ENCODE measurements around the gene CHI3L1.
A peak's percentile ranks its signal among the peaks of the same experiment; 100 is the strongest.
"Not testable (repeated sequence)": the region's sequence is repeated elsewhere in the genome, so short reads cannot be mapped to it uniquely, and the experiment has no call there.

The CHI3L1 gene
- 1,465 to 9,056 (median 4,217) reads per million in 17 experiments for total RNA-seq

GRCh38 chr1:203186446-203187303 lies at the start of gene CHI3L1:
Gene CHI3L1, minus strand, starts transcription at chr1:203186704. Its CDS starts 81 bp downstream, at chr1:203186623.
- DNase-seq = peak; percentile 85 to 93 (median 90)

GRCh38 chr1:203234901-203235300 lies 48.4 kb upstream of the CHI3L1 start:
- not testable (repeated sequence) for DNase-seq

- DNase-seq = peak; percentile 78 to 92 (median 86)
Observed at GRCh38 chr1:203229471-203230135, 43.1 kb upstream of the CHI3L1 start, which contains the start of gene CHIT1. Gene CHIT1, minus strand, starts transcription at chr1:203229673. Its CDS starts 37 bp downstream, at chr1:203229636.

- no peak for DNase-seq
Observed at GRCh38 chr1:203228670-203229069, 42.2 kb upstream of the CHI3L1 start.

GRCh38 chr1:203227371-203228083 lies 41.0 kb upstream of the CHI3L1 start:
- DNase-seq = peak; percentile 45 to 66 (median 63)

- DNase-seq = peak in 3 of 4 experiments; percentile 51 to 56 (median 55)
Observed at GRCh38 chr1:203225071-203225470, 38.6 kb upstream of the CHI3L1 start.

GRCh38 chr1:203223012-203223775 lies 36.7 kb upstream of the CHI3L1 start:
- no peak for DNase-seq

- no peak for DNase-seq
Observed at GRCh38 chr1:203219934-203220333, 33.4 kb upstream of the CHI3L1 start.

GRCh38 chr1:203219171-203219570 lies 32.7 kb upstream of the CHI3L1 start:
- no peak for DNase-seq

- DNase-seq = no peak
Observed at GRCh38 chr1:203217668-203218067, 31.2 kb upstream of the CHI3L1 start.

GRCh38 chr1:203217139-203217655 lies 30.7 kb upstream of the CHI3L1 start:
- peak in 1 of 4 experiments; percentile 46 for DNase-seq

- peak; percentile 82 to 89 (median 86) for DNase-seq
Observed at GRCh38 chr1:203216274-203217138, 30.0 kb upstream of the CHI3L1 start.

GRCh38 chr1:203215573-203215972 lies 29.1 kb upstream of the CHI3L1 start:
- DNase-seq = peak in 2 of 4 experiments; percentile 31 to 39

- peak; percentile 87 to 94 (median 90) for DNase-seq
Observed at GRCh38 chr1:203214871-203215270, 28.4 kb upstream of the CHI3L1 start.

GRCh38 chr1:203213126-203213525 lies 26.6 kb upstream of the CHI3L1 start:
- DNase-seq = no peak

- no peak for DNase-seq
Observed at GRCh38 chr1:203211812-203212211, 25.3 kb upstream of the CHI3L1 start.

- DNase-seq = no peak
Observed at GRCh38 chr1:203210988-203211387, 24.5 kb upstream of the CHI3L1 start.

GRCh38 chr1:203210350-203210749 lies 23.8 kb upstream of the CHI3L1 start:
- DNase-seq = no peak

- DNase-seq = no peak
Observed at GRCh38 chr1:203208181-203208580, 21.7 kb upstream of the CHI3L1 start.

- DNase-seq = no peak
Observed at GRCh38 chr1:203207751-203208150, 21.2 kb upstream of the CHI3L1 start.

All from suppressor macrophage (primary cell).